Breast epithelium (tissue), 4 donors: ENCODE measurements around the gene VRK1. TPM values are rescaled to one million over a fixed set of nuclear protein-coding genes. Genes with fewer than 3 reads are reported as not detected.

Source experiments
- DNase-seq, 2 donors: peaks; one replicate each; pipeline ENCODE4 v3.0.0-alpha.2; 2019; ENCODE audit warnings: low spot score in 2 of 2
- H3K27ac ChIP-seq, 2 donors: fragments of 200-600 bp; sonication (generic) in 1 of 2; one replicate each; pipeline ENCODE4 v1.5.1; 2016 to 2019; ENCODE audit warnings: mild to moderate bottlenecking in 1 of 2
- H3K27me3 ChIP-seq, 2 donors: fragments of 200-600 bp; sonication (generic) in 1 of 2; one replicate each; pipeline versions ENCODE4 v1.5.1 to v1.6.0; 2017 to 2019; ENCODE audit warnings: control low read depth in 1 of 2, mild to moderate bottlenecking in 1 of 2
- H3K36me3 ChIP-seq: fragments of 200-600 bp; one replicate; pipeline ENCODE4 v1.5.1; 2019
- H3K4me1 ChIP-seq, 2 donors: fragments of 200-600 bp; sonication (generic); one replicate each; pipeline ENCODE4 v1.5.1; 2016 to 2019; ENCODE audit warnings: control low read depth in 1 of 2
- H3K4me3 ChIP-seq, 3 donors: fragments of 200-600 bp; sonication (generic); 1 replicate in 2 of 3; 2 replicates in 1 of 3; pipeline ENCODE4 v1.5.1; 2016 to 2019; ENCODE audit warnings: mild to moderate bottlenecking in 3 of 3, moderate library complexity in 2 of 3
- H3K9me3 ChIP-seq, 2 donors: fragments of 200-600 bp; sonication (generic) in 1 of 2; one replicate each; pipeline ENCODE4 v1.5.1; 2016 to 2019; ENCODE audit warnings: control low read depth in 1 of 2
- POLR2A ChIP-seq: fragments of 450-650 bp; IDR thresholded peaks from one replicate; pipeline ENCODE4 v1.6.1; 2016; ENCODE audit warnings: antibody characterized with exemption, mild to moderate bottlenecking, moderate library complexity
- POLR2AphosphoS5 ChIP-seq, 3 donors: sonication (generic); formaldehyde crosslinking; IDR thresholded peaks; one replicate each; pipeline ENCODE4 v1.6.1; 2017; ENCODE audit warnings: antibody characterized with exemption in 3 of 3
- intact Hi-C: fragments of 100-400 bp; cut with DNase I; formaldehyde crosslinking; loops from one replicate; pipeline ENCODE4 v1.15.1; 2023; ENCODE audit warnings: low total_unique reads
- total RNA-seq, 3 donors: library from RNA; depleted of rRNA; stranded (reverse); fragments of >200 nt; gene quantifications; one replicate each; pipeline ENCODE4 v1.1.0, GENCODE V29; 2016
- TF ChIP-seq, protein P1 (sequence below), 3 donors: fragments of 450-650 bp; IDR thresholded peaks; one replicate each; pipeline ENCODE4 v1.5.1; 2016 to 2017; ENCODE audit warnings: antibody characterized with exemption in 3 of 3, mild to moderate bottlenecking in 3 of 3, moderate library complexity in 3 of 3

The VRK1 gene
- total RNA-seq, 3 donors from 2014 or later = 13.1 to 19.9 (median 16.7) TPM

DNA sequence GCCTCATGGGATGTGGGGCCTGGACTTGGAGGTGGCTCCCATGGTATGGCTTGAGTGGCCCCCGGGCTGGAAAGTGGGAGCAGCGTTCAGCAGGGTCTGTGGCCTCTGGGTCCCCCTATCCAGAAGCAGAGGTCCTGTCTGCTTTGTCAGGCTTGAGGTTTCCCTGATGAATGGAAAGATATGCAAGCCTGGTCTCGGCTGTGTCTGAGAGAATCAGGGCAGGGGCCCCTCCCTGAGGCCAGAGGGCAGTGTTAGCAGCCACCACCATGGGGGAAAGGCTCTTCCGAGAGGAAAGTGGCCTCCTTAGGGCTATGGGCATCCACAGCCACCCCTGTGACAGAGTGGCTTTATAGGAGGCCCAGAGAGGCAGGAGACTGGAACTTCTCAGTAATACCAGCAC lies 128.2 kb downstream of the VRK1 start:
- Histone ChIP-seq H3K36me3 (no peaks in the 10 kb centered on the region), H3K27me3 (no peaks in the 10 kb centered on the region)
- TF ChIP-seq POLR2A (no peak), POLR2AphosphoS5 (IDR thresholded peaks at IDR 0.05) (no peak)
- TF ChIP-seq, protein P1, sequence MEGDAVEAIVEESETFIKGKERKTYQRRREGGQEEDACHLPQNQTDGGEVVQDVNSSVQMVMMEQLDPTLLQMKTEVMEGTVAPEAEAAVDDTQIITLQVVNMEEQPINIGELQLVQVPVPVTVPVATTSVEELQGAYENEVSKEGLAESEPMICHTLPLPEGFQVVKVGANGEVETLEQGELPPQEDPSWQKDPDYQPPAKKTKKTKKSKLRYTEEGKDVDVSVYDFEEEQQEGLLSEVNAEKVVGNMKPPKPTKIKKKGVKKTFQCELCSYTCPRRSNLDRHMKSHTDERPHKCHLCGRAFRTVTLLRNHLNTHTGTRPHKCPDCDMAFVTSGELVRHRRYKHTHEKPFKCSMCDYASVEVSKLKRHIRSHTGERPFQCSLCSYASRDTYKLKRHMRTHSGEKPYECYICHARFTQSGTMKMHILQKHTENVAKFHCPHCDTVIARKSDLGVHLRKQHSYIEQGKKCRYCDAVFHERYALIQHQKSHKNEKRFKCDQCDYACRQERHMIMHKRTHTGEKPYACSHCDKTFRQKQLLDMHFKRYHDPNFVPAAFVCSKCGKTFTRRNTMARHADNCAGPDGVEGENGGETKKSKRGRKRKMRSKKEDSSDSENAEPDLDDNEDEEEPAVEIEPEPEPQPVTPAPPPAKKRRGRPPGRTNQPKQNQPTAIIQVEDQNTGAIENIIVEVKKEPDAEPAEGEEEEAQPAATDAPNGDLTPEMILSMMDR (IDR thresholded peaks at IDR 0.05) = no peak

DNA sequence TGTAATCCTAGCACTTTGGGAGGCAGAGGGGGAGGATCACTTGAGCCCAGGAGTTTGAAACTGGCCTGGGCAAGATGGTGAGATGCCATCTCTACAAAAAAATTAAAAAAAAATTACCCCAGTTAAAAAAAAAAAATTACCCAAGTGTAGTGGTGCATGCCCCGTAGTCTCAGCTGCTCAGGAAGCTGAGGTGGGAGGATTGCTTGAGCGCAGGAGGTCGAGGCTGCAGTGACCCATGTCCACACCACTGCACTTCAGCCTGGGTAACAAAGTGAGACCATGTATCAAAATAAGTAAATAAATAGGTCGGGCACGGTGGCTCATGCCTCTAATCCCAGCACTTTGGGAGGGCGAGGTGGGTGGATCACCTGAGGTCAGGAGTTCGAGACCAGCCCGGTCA lies 128.8 kb downstream of the VRK1 start:
- Histone ChIP-seq H3K36me3 (no peaks in the 10 kb centered on the region), H3K27ac (no peak overlapping the region), H3K4me1 (no peaks in the 10 kb centered on the region), H3K9me3 (peaks cover 0 to 11% of the 10 kb centered on the region in 2 donors), H3K4me3 (no peak overlapping the region), H3K27me3 (no peaks in the 10 kb centered on the region)
- no peak for DNase-seq
- intact Hi-C loops = no loop called here
- TF ChIP-seq, protein P1 (IDR thresholded peaks at IDR 0.05) = no peak
- TF ChIP-seq POLR2A (no peak), POLR2AphosphoS5 (IDR thresholded peaks at IDR 0.05) (no peak)

More for the DNA sequence above, 128.2 kb downstream of the VRK1 start:
- intact Hi-C loops = no loop called here
- Histone ChIP-seq H3K4me3 (no peak overlapping the region), H3K27ac (no peak overlapping the region), H3K4me1 (no peaks in the 10 kb centered on the region), H3K9me3 (peaks cover 0 to 11% of the 10 kb centered on the region in 2 donors)
- no peak for DNase-seq

DNA sequence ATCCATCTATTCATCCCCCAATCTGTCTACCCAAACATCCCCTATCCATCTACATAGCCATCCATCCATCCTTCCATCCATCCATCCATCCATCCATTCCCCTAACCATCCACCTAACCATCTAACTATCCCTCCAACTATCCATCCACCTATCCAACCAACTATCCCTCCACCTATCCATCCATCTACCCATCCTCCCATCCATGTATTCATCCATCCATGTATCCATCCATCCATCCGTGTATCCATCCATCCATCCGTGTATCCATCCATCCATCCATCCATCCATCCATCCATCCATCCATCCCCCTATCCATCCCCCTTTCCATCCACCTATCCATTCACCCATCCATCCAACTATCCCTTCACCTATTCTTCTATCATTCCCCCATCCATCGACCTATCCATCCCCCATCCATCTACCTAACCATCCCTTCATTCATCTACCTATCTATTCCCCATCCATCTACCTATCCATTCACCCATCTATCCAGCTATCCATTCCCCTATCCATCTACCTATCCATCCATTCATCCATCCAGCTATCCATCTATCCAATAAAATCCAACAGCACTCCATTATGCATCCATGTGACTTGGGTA lies 131.7 kb downstream of the VRK1 start:
- H3K27me3 ChIP-seq = no peaks in the 10 kb centered on the region
- DNase-seq = no peak
- no peak overlapping the region for H3K4me3 ChIP-seq
- TF ChIP-seq POLR2AphosphoS5 (IDR thresholded peaks at IDR 0.05) (no peak), POLR2A (no peak)
- TF ChIP-seq, protein P1 (IDR thresholded peaks at IDR 0.05) = no peak
- no peaks in the 10 kb centered on the region for H3K9me3 ChIP-seq
- H3K4me1 ChIP-seq = no peaks in the 10 kb centered on the region
- no peak overlapping the region for H3K27ac ChIP-seq
- H3K36me3 ChIP-seq = no peaks in the 10 kb centered on the region
- intact Hi-C loops = no loop called here

DNA sequence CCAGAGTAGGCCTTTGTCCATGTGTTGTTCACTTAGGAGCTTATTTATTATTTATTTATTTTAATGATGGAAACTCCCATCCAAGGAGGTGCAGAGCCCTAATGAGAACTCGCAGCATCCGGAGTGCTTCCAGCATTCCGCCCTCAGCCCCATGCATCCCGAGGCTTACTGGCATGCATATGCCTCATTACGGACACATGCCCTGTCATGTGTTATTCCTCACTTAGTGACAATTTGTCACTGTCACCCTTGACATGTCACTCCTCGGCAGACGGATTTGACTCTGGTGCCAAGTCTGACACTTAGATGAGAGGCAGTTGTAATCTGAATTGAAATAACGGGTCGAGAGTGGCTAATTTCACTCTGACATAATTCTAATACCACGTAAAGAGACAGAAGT lies 132.8 kb downstream of the VRK1 start:
- no peaks in the 10 kb centered on the region for H3K9me3 ChIP-seq
- TF ChIP-seq POLR2A = no peak
- TF ChIP-seq, protein P1 (IDR thresholded peaks at IDR 0.05) = no peak
- TF ChIP-seq POLR2AphosphoS5 (IDR thresholded peaks at IDR 0.05) = no peak
- intact Hi-C loops = no loop called here
- no peak for DNase-seq
- H3K4me3 ChIP-seq = no peak overlapping the region
- no peaks in the 10 kb centered on the region for H3K4me1 ChIP-seq
- H3K36me3 ChIP-seq = no peaks in the 10 kb centered on the region
- no peaks in the 10 kb centered on the region for H3K27me3 ChIP-seq
- H3K27ac ChIP-seq = no peak overlapping the region

DNA sequence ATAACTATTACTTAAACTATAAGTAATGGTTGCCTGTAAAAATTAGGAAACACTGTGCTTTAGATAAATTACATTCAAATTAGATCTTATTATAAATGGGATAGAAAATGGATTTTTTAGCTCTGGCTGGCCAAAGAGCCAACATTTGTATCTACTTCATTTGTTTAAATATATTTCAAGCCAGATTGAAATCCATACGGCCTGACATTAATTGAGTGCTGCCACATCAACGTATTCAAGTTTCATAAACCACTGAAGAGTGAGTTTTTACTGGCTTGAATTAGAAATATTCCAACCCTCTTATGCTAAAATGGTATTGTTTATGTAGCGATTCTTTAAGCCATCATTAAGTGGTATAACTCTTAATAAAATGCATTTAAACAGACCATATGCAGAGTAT lies 133.3 kb downstream of the VRK1 start:
- Histone ChIP-seq H3K4me3 (no peak overlapping the region), H3K36me3 (no peaks in the 10 kb centered on the region), H3K27me3 (no peaks in the 10 kb centered on the region), H3K27ac (no peak overlapping the region), H3K4me1 (no peaks in the 10 kb centered on the region), H3K9me3 (no peaks in the 10 kb centered on the region)
- no peak for TF ChIP-seq POLR2AphosphoS5 (IDR thresholded peaks at IDR 0.05)
- no peak for TF ChIP-seq POLR2A
- TF ChIP-seq, protein P1 (IDR thresholded peaks at IDR 0.05) = no peak
- DNase-seq = no peak
- intact Hi-C loops = no loop called here
